Caki2 (cell line): ENCODE measurements around the gene ALPI. TPM values are rescaled to one million over a fixed set of nuclear protein-coding genes. Genes with fewer than 3 reads are reported as not detected.

Experiments
- DNase-seq: peaks from one replicate; pipeline ENCODE4 v3.0.0-alpha.2; 2015; ENCODE audit warnings: low read depth
- in situ Hi-C: cut with HindIII; loops from 2 replicates; pipeline ENCODE4 v1.10.0; 2016; ENCODE audit warnings: low sequenced_read_pairs, low pct_unique_long_range_greater_than_20kb, mixed read lengths
- total RNA-seq: library from RNA; depleted of rRNA; stranded (reverse); fragments of >200 nt; shearing (Covaris generic); gene quantifications from 2 replicates; pipeline ENCODE4 v1.2.3, GENCODE V29; 2014; ENCODE audit warnings: low replicate concordance

ALPI gene
- total RNA-seq, 1 experiment from 2014 or later: not detected

GRCh38 chr2:232489516-232490220 is 33.7 kb downstream of the ALPI start:
- in situ Hi-C loops: no loop called here
- DNase-seq: no peak

DNA sequence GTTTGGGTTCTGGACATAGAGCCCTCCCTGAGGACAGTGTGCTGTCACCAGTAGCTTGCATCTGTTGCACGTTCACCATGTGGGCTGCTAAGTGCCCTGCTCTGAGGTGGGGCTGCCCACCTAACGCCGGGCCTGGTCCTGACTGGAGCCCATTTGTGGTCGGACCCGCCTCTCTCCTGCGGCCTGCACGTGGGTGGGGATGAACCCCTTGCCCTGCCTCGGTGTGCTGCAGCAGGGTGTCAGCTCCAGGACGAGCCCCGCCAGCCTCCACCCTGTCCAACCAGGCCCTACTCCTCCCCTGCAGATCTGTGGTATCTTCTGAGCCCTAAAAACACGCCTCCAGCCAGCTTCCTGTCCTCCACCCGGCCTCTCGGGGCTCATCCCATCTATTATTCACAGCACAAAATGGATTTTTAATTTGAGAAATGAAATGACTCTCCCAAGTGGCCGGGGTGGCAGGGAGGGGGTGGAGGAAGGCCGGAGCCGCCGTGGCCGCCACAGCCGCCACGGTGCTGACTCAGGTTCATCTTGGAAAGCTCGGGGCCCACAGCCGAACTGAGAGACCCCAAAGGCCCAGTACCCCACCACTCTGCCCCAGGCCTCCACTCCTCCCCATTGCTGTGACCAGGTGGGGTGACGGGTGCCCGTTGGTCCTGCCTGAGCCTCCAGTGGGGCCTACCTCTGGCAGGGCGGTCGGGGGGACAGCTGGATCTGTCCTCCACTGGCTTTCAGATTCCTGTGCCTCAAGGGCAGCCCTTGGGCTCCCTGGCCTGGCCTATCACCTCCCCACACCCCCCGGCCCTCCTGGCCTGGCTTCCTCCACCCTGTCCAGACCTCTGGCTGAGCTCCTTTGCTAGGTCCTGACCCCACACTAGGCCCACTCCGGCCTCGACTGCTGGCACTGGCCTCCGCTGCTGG is 34.5 kb downstream of the ALPI start:
- in situ Hi-C loops: no loop called here
- DNase-seq: no peak

GRCh38 chr2:232491139-232491780 is 35.3 kb downstream of the ALPI start:
- in situ Hi-C loops: no loop called here

DNA sequence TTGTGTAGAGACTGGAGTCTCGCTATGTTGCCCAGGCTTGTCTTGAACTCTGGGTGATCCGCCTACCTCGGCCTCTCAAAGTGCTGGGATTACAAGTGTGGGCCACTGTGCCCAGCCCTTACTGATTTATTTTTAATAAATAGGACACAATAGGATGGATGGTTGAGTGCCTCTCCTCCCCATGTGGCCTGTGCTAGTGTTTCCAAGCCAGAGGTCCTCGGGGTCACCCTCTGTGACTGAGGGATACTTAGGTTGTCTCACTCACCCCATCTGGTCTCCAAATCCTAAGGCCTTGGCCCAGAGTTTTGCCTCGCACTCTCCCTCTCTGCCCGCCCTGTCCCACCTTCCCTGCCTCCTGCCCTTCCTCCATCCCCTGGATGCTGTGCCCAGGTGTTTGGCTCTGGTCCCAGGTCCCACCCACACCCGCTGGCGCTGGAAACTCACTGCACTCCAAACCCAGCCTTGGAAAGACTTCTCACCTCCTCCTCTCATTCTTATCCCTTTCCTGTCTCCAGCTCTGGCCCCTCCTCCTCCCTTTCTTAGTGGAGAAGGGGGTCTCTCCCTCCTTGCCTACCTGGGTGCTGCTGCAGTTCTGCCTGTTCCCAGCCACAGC is 36.4 kb downstream of the ALPI start:
- in situ Hi-C loops: no loop called here
- DNase-seq: no peak

More at GRCh38 chr2:232491139-232491780, 35.3 kb downstream of the ALPI start:
- DNase-seq: no peak

GRCh38 chr2:232492963-232493700 is 37.2 kb downstream of the ALPI start:
- in situ Hi-C loops: no loop called here
- no peak for DNase-seq

GRCh38 chr2:232493701-232494474 is 37.9 kb downstream of the ALPI start:
- in situ Hi-C loops: no loop called here
- DNase-seq: no peak

GRCh38 chr2:232494542-232494941 is 38.6 kb downstream of the ALPI start:
- no peak for DNase-seq
- in situ Hi-C loops: no loop called here

DNA sequence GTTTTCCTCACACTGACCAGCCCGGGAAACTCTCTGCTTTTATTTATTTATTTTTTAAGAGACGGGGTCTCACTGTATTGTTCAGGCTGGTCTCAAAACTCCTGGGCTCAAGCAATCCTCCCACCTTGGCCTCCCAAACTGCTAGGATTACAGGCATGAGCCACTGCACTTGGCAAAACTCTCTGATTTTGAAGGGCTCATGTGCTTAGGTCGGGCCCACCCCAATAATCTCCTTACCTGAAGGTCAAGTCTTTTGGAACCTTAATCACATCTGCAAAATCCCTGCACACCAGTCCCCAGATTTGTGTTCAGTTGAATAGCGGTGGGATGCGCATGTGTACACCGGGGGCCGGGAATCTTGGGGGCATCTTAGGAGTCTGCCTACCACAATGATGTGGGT is 39.3 kb downstream of the ALPI start:
- in situ Hi-C loops: no loop called here
- DNase-seq: no peak

DNA sequence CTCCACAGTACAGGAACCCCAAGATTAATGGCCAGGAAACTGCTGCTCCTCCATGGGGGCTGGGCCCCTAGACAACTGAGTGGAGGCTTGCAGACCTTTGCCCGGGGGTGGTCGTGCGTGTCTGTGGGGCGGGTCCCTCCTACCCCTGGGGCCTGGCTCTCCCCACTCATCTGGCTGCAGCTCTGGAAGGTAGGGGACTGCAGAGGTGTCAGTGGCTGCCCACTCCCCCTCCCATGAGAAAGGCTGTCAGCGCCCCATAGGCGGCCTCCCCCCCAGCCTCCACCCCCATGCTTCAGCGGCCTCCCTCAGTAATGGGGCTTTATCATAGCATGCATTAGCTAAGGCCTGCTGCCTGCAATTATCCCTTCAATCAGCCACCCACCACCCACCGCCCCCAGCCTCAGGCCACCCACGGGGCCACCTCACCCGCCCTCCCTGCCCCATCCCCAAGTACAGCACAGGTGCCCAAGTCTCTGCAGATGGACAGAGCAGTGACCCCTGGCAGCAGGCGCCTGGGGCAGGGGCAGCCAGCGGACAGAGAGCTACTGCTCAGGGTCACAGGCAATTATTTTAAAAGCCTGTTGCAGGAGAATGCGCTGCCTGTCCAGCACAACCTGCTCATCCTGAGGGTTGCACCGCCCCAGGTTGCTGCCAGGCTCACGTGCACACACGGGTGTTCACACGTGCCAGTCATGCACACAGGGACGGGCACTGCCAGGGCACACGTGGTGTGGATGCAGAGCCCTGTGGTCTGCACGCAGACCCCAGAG is 40.7 kb downstream of the ALPI start:
- DNase-seq: no peak
- in situ Hi-C loops: no loop called here

- DNase-seq: no peak
- in situ Hi-C loops: no loop called here
Observed at GRCh38 chr2:232497348-232497747, 41.4 kb downstream of the ALPI start.

- in situ Hi-C loops: no loop called here
- no peak for DNase-seq
Observed at GRCh38 chr2:232498452-232498851, 42.5 kb downstream of the ALPI start.

- in situ Hi-C loops: no loop called here
- no peak for DNase-seq
Observed at GRCh38 chr2:232501331-232501771, 45.4 kb downstream of the ALPI start.

DNA sequence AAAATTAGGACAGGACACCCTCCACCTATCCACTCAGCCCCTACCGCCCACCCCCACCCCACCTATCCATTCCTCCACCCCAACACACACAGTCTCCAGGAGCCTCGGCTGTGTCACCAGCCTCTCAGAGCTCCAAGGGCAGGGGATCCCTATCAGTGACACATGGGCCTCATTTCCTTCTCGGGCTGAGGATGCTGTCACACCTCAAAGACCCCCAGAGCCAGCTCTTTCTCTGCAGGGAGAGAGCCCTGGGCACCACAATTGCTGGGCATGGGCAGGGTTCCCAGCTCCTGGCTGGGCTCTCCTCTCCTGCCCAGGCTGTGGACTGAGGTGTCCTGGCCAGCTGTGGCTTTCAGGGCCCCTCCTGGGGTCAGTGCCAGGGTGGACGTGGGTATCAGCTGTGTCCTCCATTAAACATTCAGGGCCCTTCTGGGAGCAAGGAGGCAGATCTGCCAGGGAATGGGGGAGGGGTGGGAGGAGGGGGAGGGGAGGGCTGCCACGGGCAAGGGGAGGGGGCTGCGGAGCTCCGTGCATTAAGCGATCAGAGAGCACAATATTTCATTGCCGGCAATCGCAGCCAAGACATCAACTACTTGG is 45.9 kb downstream of the ALPI start:
- in situ Hi-C loops: no loop called here
- DNase-seq: no peak

GRCh38 chr2:232502511-232502910 is 46.6 kb downstream of the ALPI start:
- in situ Hi-C loops: no loop called here

GRCh38 chr2:232502911-232503808 is 47.2 kb downstream of the ALPI start:
- DNase-seq: no peak
- in situ Hi-C loops: no loop called here

More at GRCh38 chr2:232502511-232502910, 46.6 kb downstream of the ALPI start:
- no peak for DNase-seq
